SW 1271 (cell line): ENCODE results near the gene SLF1.

Experiments
- DNase-seq, 2 experiments: peaks; one replicate each; lab custom pipeline; 2025; lab: John Stamatoyannopoulos, UW

The SLF1 gene

DNA sequence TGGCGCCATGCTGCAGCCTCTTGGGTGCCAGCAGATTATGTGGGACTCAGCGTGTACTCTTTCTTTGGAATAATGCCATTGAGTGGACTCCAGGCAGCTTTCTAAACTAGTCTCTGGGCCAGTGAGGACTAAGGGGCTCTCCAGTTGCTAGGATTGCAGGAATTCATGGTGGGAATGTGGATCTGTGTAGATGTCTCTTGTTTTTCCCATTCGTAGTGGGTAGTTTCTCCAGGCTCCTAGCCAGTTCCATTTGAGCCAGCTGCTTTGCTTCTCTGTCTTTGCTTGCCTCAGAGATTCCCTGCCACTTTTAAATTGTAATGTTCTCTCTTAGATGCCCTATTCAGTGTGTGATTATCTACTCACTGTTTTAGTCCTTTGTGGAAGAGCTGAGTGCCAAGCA is 42.6 kb downstream of the SLF1 start:
- no peak for DNase-seq

- DNase-seq = no peak
These were observed 49.5 kb downstream of the SLF1 start for GRCh38 chr5:94667937-94668336.

- DNase-seq = no peak
These were observed 52.3 kb downstream of the SLF1 start for GRCh38 chr5:94670726-94671125.

- no peak for DNase-seq
These were observed 54.3 kb downstream of the SLF1 start for GRCh38 chr5:94672746-94673145.

GRCh38 chr5:94674490-94675382 is 56.3 kb downstream of the SLF1 start:
- peak in 1 of 2 experiments; percentile 11 for DNase-seq

GRCh38 chr5:94675965-94676618 is 57.6 kb downstream of the SLF1 start:
- DNase-seq = no peak

DNA sequence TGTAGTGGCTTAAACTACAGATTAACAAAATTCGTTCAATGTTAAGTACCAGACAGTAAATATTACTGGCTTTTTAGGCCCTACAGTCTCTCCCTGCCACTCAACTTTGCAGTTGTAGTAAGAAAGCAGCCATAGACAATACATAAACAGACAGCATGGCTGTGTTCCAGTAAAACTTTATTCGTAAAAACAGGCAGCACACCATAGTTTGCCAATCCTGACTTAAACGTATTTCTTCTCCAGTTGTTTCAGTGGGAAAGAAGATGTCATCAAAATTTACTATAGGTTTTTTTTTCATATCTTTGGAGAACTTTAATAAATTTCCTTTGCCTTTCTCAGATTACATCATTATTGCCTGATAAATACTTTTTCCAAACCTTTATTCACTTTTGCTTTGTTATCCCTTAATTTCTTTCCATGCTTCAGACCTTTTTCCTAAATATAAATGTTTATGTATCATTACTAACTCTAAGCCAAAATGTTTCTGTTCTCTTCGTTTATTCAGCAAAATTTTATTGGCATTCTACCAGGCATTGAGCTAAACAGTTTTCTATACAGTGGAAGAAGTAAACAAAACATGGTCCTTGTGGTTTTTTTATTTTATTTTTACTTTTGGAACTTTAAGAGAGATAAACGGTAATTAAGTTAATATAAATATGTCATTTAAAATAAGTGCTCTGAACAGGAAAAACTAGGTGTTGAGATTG is 64.5 kb downstream of the SLF1 start:
- DNase-seq = no peak

DNA sequence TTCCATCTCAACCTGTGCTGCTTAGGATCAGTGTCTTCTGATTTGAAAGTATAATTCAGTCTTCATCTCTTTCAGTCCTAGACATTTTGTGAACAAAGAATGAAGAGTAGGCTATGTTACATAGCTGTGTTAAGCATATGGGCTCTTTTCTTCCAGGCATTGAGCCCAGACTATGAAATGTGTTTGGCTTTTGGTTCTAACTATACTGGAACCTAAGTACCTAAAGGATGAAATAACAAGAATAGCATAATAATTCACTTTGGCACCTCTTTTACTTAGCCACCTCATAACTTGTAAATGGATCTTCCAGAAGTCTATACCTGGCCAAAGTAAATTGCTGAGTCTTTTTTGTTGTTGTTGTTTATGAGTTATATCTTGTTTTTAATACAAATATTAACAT is 71.4 kb downstream of the SLF1 start:
- DNase-seq = no peak

GRCh38 chr5:94690778-94691177 is 72.3 kb downstream of the SLF1 start:
- no peak for DNase-seq

GRCh38 chr5:94691291-94691690 is 72.8 kb downstream of the SLF1 start:
- DNase-seq = no peak

DNA sequence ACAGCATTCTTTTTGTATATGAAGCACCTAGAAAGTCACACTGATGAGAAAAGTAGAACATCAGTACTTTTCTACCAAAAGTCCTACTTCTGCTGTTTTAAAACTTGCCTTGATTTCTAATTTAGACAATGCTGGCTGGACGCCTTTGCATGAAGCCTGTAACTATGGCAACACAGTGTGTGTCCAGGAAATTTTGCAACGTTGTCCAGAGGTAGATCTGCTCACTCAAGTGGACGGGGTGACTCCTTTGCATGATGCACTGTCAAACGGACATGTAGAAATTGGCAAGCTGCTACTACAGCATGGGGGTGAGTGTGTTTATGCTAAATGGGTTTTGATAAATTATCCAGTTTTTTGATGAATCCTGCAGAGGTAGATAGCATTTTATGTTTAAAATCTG is 73.5 kb downstream of the SLF1 start:
- DNase-seq = peak in 1 of 2 experiments; percentile 24

DNA sequence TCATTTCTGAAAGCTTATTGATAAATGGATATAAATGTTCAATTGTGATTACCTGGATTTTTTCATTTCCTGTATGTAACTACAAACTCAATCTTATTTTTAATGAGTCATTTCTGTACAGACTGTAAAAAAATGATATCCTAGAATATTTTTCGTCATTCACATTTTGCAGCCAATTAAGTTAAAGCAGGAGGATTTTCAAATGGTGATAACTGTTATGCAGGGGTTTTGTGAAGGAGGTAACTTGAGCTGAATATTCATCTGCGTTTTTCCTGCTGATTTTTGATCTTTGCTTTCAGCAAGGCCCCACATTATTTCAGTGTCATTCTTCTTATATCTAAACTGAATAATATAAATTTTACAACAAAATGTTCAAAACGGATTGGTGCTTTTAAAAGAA is 74.1 kb downstream of the SLF1 start:
- no peak for DNase-seq

- DNase-seq = peak; percentile 53 to 78
These were observed 74.8 kb downstream of the SLF1 start for GRCh38 chr5:94693043-94693822.

- no peak for DNase-seq
These were observed 75.4 kb downstream of the SLF1 start for GRCh38 chr5:94693845-94694370.

- DNase-seq = no peak
These were observed 76.2 kb downstream of the SLF1 start for GRCh38 chr5:94694671-94695070.

DNA sequence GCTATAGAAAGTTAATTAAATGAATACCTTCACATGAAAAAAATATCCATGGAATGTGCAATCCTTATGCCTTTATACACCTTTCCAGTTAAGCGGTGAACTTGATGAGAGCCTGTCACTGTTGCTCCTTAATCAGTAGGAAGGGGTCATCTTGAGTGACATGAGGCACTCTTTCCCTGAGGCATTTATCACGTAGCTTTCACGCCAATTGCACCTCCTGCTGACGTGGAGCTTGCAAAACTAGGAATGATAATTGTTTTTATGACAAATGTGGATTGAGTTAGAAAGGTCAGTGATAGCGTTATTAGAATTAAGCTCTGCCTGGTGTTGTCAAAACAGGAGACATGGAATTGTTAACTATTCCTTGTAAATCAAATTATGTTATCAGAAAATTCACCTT is 79.7 kb downstream of the SLF1 start:
- DNase-seq = no peak

- DNase-seq = no peak
These were observed 81.1 kb downstream of the SLF1 start for GRCh38 chr5:94699562-94699961.

- no peak for DNase-seq
These were observed 82.1 kb downstream of the SLF1 start for GRCh38 chr5:94700592-94700991.

GRCh38 chr5:94702729-94703128 is 84.3 kb downstream of the SLF1 start:
- no peak for DNase-seq

GRCh38 chr5:94705427-94705826 is 87.0 kb downstream of the SLF1 start:
- no peak for DNase-seq

- peak in 1 of 2 experiments; percentile 4 for DNase-seq
These were observed 88.9 kb downstream of the SLF1 start for GRCh38 chr5:94707359-94707758.

DNA sequence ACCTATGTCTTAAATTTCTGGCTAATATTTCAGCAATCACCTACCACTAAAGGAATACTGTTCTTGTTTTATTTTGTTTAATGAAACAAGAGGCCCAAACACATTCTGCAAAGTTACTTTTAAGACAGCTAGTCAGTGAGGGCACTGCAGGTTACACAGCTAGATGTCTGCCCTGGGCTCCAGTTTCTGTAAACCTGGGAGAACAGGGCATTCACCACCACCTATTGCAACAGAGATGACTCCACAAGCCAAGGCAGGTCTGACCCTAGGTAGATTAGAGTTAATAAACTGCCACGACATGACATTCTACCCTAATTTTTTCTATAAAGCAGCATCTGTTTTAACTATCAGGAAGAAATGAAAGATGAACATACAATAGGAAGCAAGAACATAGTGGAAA is 90.8 kb downstream of the SLF1 start:
- DNase-seq = no peak
